Natural killer cell (primary cell): Measurements from ENCODE around the gene POLR3H. TPM values are rescaled to one million over a fixed set of nuclear protein-coding genes. Genes with fewer than 3 reads are reported as not detected.

ENCODE experiments used
- ATAC-seq, 3 donors: fragments of 150-1000 bp in 2 of 3; fragments of 200-7000 bp in 1 of 3; cut with Tn5 transposase; 1 replicate in 1 of 3; 2 replicates in 2 of 3; pipeline ENCODE4 v1.10.0; 2021; ENCODE audit warnings: mild to moderate bottlenecking in 2 of 3, moderate library complexity in 2 of 3
- DNase-seq, 2 donors: peaks; one replicate each; pipeline versions ENCODE4 v3.0.0 to v3.0.0-alpha.2; 2013 to 2021; ENCODE audit warnings: mixed read lengths in 1 of 2
- H3K27ac ChIP-seq: one replicate; pipeline ENCODE4 v1.5.1; 2013; ENCODE audit warnings: mild to moderate bottlenecking, low read length
- H3K27me3 ChIP-seq: one replicate; pipeline ENCODE4 v1.6.1; 2013; ENCODE audit warnings: low read length; ENCODE audit not compliant: control insufficient read depth, insufficient read depth
- H3K36me3 ChIP-seq: one replicate; pipeline ENCODE4 v1.6.1; 2013; ENCODE audit warnings: low read length; ENCODE audit not compliant: control insufficient read depth, insufficient read depth
- H3K4me1 ChIP-seq: one replicate; pipeline ENCODE4 v1.6.1; 2013; ENCODE audit warnings: low read length; ENCODE audit not compliant: control insufficient read depth, insufficient read depth
- H3K4me3 ChIP-seq: one replicate; pipeline ENCODE4 v1.5.1; 2013; ENCODE audit warnings: low read length
- H3K9me3 ChIP-seq: one replicate; pipeline ENCODE4 v1.6.1; 2013; ENCODE audit warnings: low read length; ENCODE audit not compliant: control insufficient read depth, insufficient read depth
- H3K27ac Mint-ChIP-seq, 2 donors: one replicate each; pipeline ENCODE4 v1.8.0; 2022; ENCODE audit warnings: mild to moderate bottlenecking in 2 of 2, mixed read lengths in 2 of 2, moderate library complexity in 1 of 2
- H3K27me3 Mint-ChIP-seq, 2 donors: one replicate each; pipeline ENCODE4 v1.8.0; 2022; ENCODE audit warnings: low read depth in 2 of 2, mixed read lengths in 2 of 2
- H3K36me3 Mint-ChIP-seq: one replicate; pipeline ENCODE4 v1.8.0; 2022; ENCODE audit warnings: mixed read lengths
- H3K4me1 Mint-ChIP-seq, 2 donors: one replicate each; pipeline ENCODE4 v1.8.0; 2022; ENCODE audit warnings: mixed read lengths in 2 of 2
- H3K4me3 Mint-ChIP-seq: one replicate; pipeline ENCODE4 v1.8.0; 2022; ENCODE audit warnings: mild to moderate bottlenecking, moderate library complexity, mixed read lengths
- H3K9me3 Mint-ChIP-seq, 2 donors: one replicate each; pipeline ENCODE4 v1.8.0; 2022; ENCODE audit warnings: mixed read lengths in 2 of 2
- WGBS: methylation state at CpG from one replicate; pipeline ENCODE4 v1.1.7; 2013; ENCODE audit warnings: missing lambda C conversion rate; ENCODE audit not compliant: insufficient coverage; 5-methylcytosine and 5-hydroxymethylcytosine counted together
- intact Hi-C: fragments of 100-400 bp; cut with micrococcal nuclease; formaldehyde crosslinking; loops from one replicate; pipeline ENCODE4 v1.14.2; 2022
- total RNA-seq, 4 donors: library from RNA; stranded (reverse); fragments of 120-200 nt in 1 of 4; gene quantifications; one replicate each; pipeline versions ENCODE4 v1.2.3 to v1.2.4, GENCODE V29; 2013 to 2022
- TF ChIP-seq, protein P1 (sequence below): fragments of 200-600 bp; IDR thresholded peaks from one replicate; pipeline ENCODE4 v1.8.0; 2022; ENCODE audit warnings: antibody characterized with exemption

Gene POLR3H
- total RNA-seq, 3 donors from 2014 or later (not counting 1 experiment from before 2014, with no cell fraction given), result 13.1 to 18.8 (median 16.2) TPM

DNA sequence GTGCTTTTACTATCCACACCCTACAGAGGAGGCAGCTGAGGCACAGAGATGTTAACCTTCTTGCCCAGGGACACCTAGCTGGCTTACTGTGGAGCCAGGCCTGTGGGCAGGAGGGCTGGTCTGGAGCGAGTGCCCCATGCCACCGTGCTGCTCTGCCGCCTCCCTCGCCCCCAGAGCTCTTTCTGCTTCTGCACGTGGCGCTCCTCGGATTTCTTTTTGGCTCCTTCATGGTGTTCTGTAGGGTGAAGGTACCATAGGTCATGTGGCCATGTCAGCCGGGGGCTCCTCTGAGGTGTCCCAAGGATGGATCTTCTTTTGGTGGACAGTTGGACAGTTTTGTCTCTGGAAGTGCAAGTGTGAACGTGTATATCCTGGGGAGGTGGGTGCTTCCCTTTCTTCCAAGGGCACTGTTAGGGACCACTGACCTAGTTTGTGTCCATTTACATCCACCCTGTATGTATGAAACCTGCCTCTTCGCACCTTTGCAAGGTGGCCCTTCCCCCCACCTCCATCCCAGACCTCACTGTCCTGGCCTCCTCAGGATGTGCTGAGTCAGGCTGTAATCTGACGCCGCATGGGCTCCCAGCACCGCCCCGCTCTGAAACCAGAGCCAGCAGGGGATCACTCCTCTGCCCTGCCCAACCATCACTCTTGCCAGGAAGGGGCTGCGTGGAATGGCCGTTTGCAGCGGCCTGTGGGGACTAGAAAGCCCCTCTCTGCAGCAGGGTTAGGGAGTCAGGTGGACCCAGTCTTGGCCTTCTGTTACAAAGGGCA lies 31.7 kb downstream of the POLR3H start:
- Mint-ChIP-seq H3K27ac (no peak overlapping the region), H3K9me3 (no peaks in the 10 kb centered on the region), H3K4me1 (peaks cover 0 to 6% of the 10 kb centered on the region in 2 donors), H3K4me3 (no peak overlapping the region), H3K27me3 (no peaks in the 10 kb centered on the region), H3K36me3 (peaks cover 9% of the 10 kb centered on the region)
- H3K36me3 ChIP-seq, result peaks cover 78% of the 10 kb centered on the region
- no peak for ATAC-seq
- TF ChIP-seq, protein P1, sequence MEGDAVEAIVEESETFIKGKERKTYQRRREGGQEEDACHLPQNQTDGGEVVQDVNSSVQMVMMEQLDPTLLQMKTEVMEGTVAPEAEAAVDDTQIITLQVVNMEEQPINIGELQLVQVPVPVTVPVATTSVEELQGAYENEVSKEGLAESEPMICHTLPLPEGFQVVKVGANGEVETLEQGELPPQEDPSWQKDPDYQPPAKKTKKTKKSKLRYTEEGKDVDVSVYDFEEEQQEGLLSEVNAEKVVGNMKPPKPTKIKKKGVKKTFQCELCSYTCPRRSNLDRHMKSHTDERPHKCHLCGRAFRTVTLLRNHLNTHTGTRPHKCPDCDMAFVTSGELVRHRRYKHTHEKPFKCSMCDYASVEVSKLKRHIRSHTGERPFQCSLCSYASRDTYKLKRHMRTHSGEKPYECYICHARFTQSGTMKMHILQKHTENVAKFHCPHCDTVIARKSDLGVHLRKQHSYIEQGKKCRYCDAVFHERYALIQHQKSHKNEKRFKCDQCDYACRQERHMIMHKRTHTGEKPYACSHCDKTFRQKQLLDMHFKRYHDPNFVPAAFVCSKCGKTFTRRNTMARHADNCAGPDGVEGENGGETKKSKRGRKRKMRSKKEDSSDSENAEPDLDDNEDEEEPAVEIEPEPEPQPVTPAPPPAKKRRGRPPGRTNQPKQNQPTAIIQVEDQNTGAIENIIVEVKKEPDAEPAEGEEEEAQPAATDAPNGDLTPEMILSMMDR, result no peak
- no peak overlapping the region for H3K27ac ChIP-seq
- no peak for DNase-seq
- intact Hi-C loops, result no loop called here
- H3K27me3 ChIP-seq, result no peaks in the 10 kb centered on the region
- H3K9me3 ChIP-seq, result no peaks in the 10 kb centered on the region
- no peaks in the 10 kb centered on the region for H3K4me1 ChIP-seq
- 92% methylated on average over 17 of the region's 17 CpGs for WGBS
- H3K4me3 ChIP-seq, result no peak overlapping the region

DNA sequence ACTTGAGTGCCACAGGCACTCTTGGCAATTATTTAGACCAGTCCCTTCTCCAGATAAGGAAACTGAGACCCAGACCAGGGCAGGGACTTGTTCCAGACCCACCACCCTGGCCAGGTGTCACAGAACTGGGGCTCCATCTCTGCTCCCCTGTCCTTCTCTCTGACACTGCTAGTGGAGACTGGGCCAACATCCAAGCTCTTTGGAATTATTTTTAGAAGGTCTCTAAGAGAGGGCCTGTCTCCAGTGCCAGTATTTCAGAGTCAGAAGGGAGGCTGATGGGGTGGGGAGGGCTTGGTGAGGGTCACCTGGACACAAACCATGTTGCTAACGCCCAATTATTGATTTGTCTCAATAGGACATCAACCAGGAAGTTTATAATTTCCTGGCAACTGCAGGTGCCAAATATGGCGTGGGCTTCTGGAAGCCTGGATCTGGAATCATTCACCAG lies 32.7 kb downstream of the POLR3H start:
- Mint-ChIP-seq H3K27ac (no peak overlapping the region), H3K36me3 (peaks cover 9% of the 10 kb centered on the region), H3K27me3 (no peaks in the 10 kb centered on the region), H3K4me1 (peaks cover 0 to 6% of the 10 kb centered on the region in 2 donors), H3K4me3 (no peak overlapping the region), H3K9me3 (no peaks in the 10 kb centered on the region)
- intact Hi-C loops, result no loop called here
- H3K27me3 ChIP-seq, result no peaks in the 10 kb centered on the region
- no peaks in the 10 kb centered on the region for H3K4me1 ChIP-seq
- TF ChIP-seq, protein P1, result no peak
- H3K9me3 ChIP-seq, result no peaks in the 10 kb centered on the region
- H3K36me3 ChIP-seq, result peaks cover 77% of the 10 kb centered on the region
- no peak overlapping the region for H3K4me3 ChIP-seq
- DNase-seq, result no peak
- WGBS, result 93% methylated on average over 2 of the region's 2 CpGs
- no peak for ATAC-seq
- H3K27ac ChIP-seq, result no peak overlapping the region

DNA sequence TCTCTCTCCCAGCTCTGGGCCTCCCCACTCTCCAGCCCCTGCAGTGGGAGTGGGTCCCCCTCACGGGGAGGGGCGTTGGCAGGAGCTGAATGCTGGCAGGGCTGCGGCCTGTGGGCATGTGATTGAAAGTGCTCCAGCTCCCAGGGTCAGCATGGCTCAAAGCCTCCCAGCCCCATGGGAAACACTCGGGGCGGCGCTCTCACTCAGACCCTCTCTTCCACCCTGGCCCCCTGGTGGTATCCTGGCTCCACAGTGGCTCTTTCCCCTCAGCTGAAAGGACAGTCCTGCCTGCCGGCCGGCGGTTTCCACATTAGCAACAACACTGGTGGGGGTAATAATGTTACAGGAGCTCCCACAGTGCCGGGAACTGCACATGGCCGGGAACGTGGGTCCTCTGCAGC lies 35.5 kb downstream of the POLR3H start:
- ATAC-seq (no peak), DNase-seq (no peak)
- no peak overlapping the region for H3K4me3 Mint-ChIP-seq
- Histone ChIP-seq H3K4me3 (no peak overlapping the region), H3K36me3 (peaks cover 53% of the 10 kb centered on the region), H3K9me3 (no peaks in the 10 kb centered on the region), H3K4me1 (no peaks in the 10 kb centered on the region), H3K27ac (no peak overlapping the region), H3K27me3 (no peaks in the 10 kb centered on the region)
- intact Hi-C loops, result no loop called here
- H3K27ac Mint-ChIP-seq, result no peak overlapping the region
- 98% methylated on average over 11 of the region's 12 CpGs for WGBS
- peaks cover 0 to 6% of the 10 kb centered on the region in 2 donors for H3K4me1 Mint-ChIP-seq
- H3K9me3 Mint-ChIP-seq, result no peaks in the 10 kb centered on the region
- peaks cover 9% of the 10 kb centered on the region for H3K36me3 Mint-ChIP-seq
- H3K27me3 Mint-ChIP-seq, result no peaks in the 10 kb centered on the region
- TF ChIP-seq, protein P1, result no peak
